H9 (cell line): ENCODE results near the gene PRR36. TPM values are rescaled to one million over a fixed set of nuclear protein-coding genes. Genes with fewer than 3 reads are reported as not detected.

Experiments used
- DNase-seq: peaks from one replicate; pipeline ENCODE4 v3.0.0-alpha.2; 2017
- H2AFZ ChIP-seq: one replicate; pipeline ENCODE4 v1.6.1; 2013; ENCODE audit warnings: mild to moderate bottlenecking, low read length, control low read depth, moderate library complexity
- H2AK5ac ChIP-seq: 2 replicates; pipeline ENCODE4 v1.6.1; 2013; ENCODE audit warnings: low read length, control low read depth, mixed read lengths; ENCODE audit not compliant: insufficient read length
- H2BK120ac ChIP-seq: one replicate; pipeline ENCODE4 v1.6.1; 2013; ENCODE audit warnings: low read depth, mild to moderate bottlenecking, low read length, control low read depth, inconsistent platforms; ENCODE audit not compliant: poor library complexity, severe bottlenecking
- H2BK12ac ChIP-seq: 2 replicates; pipeline ENCODE4 v1.6.1; 2013; ENCODE audit warnings: low read length, control low read depth, mixed read lengths, low read depth; ENCODE audit not compliant: insufficient read length
- H2BK15ac ChIP-seq: 2 replicates; pipeline ENCODE4 v1.6.1; 2013; ENCODE audit warnings: low read depth, low read length, control low read depth
- H2BK20ac ChIP-seq: one replicate; pipeline ENCODE4 v1.6.1; 2013; ENCODE audit warnings: low read depth, mild to moderate bottlenecking, low read length, control low read depth, inconsistent platforms; ENCODE audit not compliant: poor library complexity, severe bottlenecking
- H2BK5ac ChIP-seq: 2 replicates; pipeline ENCODE4 v1.6.1; 2013; ENCODE audit warnings: low read length, control low read depth, mixed read lengths; ENCODE audit not compliant: insufficient read length
- H3K14ac ChIP-seq: 2 replicates; pipeline ENCODE4 v1.6.1; 2013; ENCODE audit warnings: low read length, control low read depth; ENCODE audit not compliant: insufficient read depth
- H3K18ac ChIP-seq: 2 replicates; pipeline ENCODE4 v1.6.1; 2013; ENCODE audit warnings: low read depth, mild to moderate bottlenecking, mixed read lengths, low read length, control low read depth; ENCODE audit not compliant: insufficient read length
- H3K23ac ChIP-seq: 2 replicates; pipeline ENCODE4 v1.6.1; 2013; ENCODE audit warnings: low read length, control low read depth, mixed read lengths, low read depth; ENCODE audit not compliant: insufficient read length
- H3K23me2 ChIP-seq: 2 replicates; pipeline ENCODE4 v1.6.1; 2013; ENCODE audit warnings: low read depth, mild to moderate bottlenecking, mixed read lengths, low read length, control low read depth; ENCODE audit not compliant: insufficient read length, poor library complexity, severe bottlenecking
- H3K27ac ChIP-seq: 2 replicates; pipeline ENCODE4 v1.5.1; 2013; ENCODE audit warnings: low read length, control low read depth, mixed read lengths, low read depth; ENCODE audit not compliant: insufficient read length
- H3K27me3 ChIP-seq: 2 replicates; pipeline ENCODE4 v1.6.1; 2013; ENCODE audit warnings: low read length, control low read depth, inconsistent platforms; ENCODE audit not compliant: insufficient read depth
- H3K4ac ChIP-seq: 2 replicates; pipeline ENCODE4 v1.6.1; 2013; ENCODE audit warnings: low read depth, mild to moderate bottlenecking, control low read depth, inconsistent platforms, low read length, moderate library complexity
- H3K4me1 ChIP-seq: 2 replicates; pipeline ENCODE4 v1.6.1; 2013; ENCODE audit warnings: low read length, control low read depth, inconsistent platforms; ENCODE audit not compliant: insufficient read depth
- H3K4me2 ChIP-seq: 2 replicates; pipeline ENCODE4 v1.6.1; 2013; ENCODE audit warnings: low read length, control low read depth, mixed read lengths; ENCODE audit not compliant: insufficient read length, insufficient read depth
- H3K56ac ChIP-seq: 2 replicates; pipeline ENCODE4 v1.6.1; 2013; ENCODE audit warnings: low read depth, mild to moderate bottlenecking, mixed read lengths, low read length, control low read depth; ENCODE audit not compliant: insufficient read length
- H3K79me1 ChIP-seq: 2 replicates; pipeline ENCODE4 v1.6.1; 2013; ENCODE audit warnings: low read depth, mild to moderate bottlenecking, moderate library complexity, low read length, control low read depth, inconsistent platforms; ENCODE audit not compliant: insufficient read depth, poor library complexity, severe bottlenecking
- H3K79me2 ChIP-seq: 2 replicates; pipeline ENCODE4 v1.6.1; 2013; ENCODE audit warnings: low read length, control low read depth, inconsistent platforms; ENCODE audit not compliant: insufficient read depth
- H3K9ac ChIP-seq: 2 replicates; pipeline ENCODE4 v1.6.1; 2013; ENCODE audit warnings: low read length, control low read depth, mixed read lengths; ENCODE audit not compliant: insufficient read length; ENCODE audit errors: extremely low read depth
- H3K9me3 ChIP-seq: one replicate; pipeline ENCODE4 v1.6.1; 2013; ENCODE audit warnings: low read depth, low read length, inconsistent platforms; ENCODE audit not compliant: control insufficient read depth
- H3T11ph ChIP-seq: one replicate; pipeline ENCODE4 v1.6.1; 2013; ENCODE audit warnings: mild to moderate bottlenecking, low read length, control low read depth, inconsistent platforms
- H4K20me1 ChIP-seq: one replicate; pipeline ENCODE4 v1.6.1; 2013; ENCODE audit not compliant: control insufficient read depth, insufficient read length, insufficient read depth
- H4K5ac ChIP-seq: 2 replicates; pipeline ENCODE4 v1.6.1; 2013; ENCODE audit warnings: low read depth, mild to moderate bottlenecking, mixed read lengths, low read length, control low read depth; ENCODE audit not compliant: insufficient read length
- H4K8ac ChIP-seq: replicated peaks from 2 replicates; pipeline ENCODE4 v1.6.1; 2013; ENCODE audit warnings: low read length, control low read depth, mixed read lengths, low read depth; ENCODE audit not compliant: insufficient read length
- H4K91ac ChIP-seq: 2 replicates; pipeline ENCODE4 v1.6.1; 2013; ENCODE audit warnings: low read depth, mild to moderate bottlenecking, moderate library complexity, mixed read lengths, low read length, control low read depth; ENCODE audit not compliant: insufficient read length
- H3K27ac Mint-ChIP-seq, 3 experiments: 2 replicates in 2 of 3; 3 replicates in 1 of 3; pipeline ENCODE4 v1.8.0; 2020 to 2021; ENCODE audit warnings: mixed read lengths in 3 of 3, mild to moderate bottlenecking in 1 of 3, moderate library complexity in 1 of 3
- H3K27me3 Mint-ChIP-seq: 2 replicates; pipeline ENCODE4 v1.8.0; 2021; ENCODE audit warnings: low read depth, mild to moderate bottlenecking, moderate library complexity, mixed read lengths
- H3K36me3 Mint-ChIP-seq, 3 experiments: 2 replicates in 2 of 3; 3 replicates in 1 of 3; pipeline ENCODE4 v1.8.0; 2020 to 2021; ENCODE audit warnings: low read depth in 3 of 3, mixed read lengths in 3 of 3; ENCODE audit not compliant: insufficient read depth in 1 of 3
- H3K4me1 Mint-ChIP-seq, 2 experiments: 2 replicates each; pipeline ENCODE4 v1.8.0; 2020; ENCODE audit warnings: mixed read lengths in 2 of 2
- H3K4me3 Mint-ChIP-seq, 2 experiments: 2 replicates in 1 of 2; 3 replicates in 1 of 2; pipeline ENCODE4 v1.8.0; 2020 to 2021; ENCODE audit warnings: mild to moderate bottlenecking in 2 of 2, mixed read lengths in 2 of 2, moderate library complexity in 1 of 2
- H3K9me3 Mint-ChIP-seq, 2 experiments: 2 replicates in 1 of 2; 3 replicates in 1 of 2; pipeline ENCODE4 v1.8.0; 2020; ENCODE audit warnings: mild to moderate bottlenecking in 2 of 2, mixed read lengths in 2 of 2, moderate library complexity in 1 of 2
- WGBS: extraction: QIAGEN DNeasy Blood & Tissue Kit; methylation state at CpG from one replicate; pipeline ENCODE4 v1.1.7; 2013; ENCODE audit warnings: missing lambda C conversion rate, low lambda C conversion rate, mixed read lengths; ENCODE audit not compliant: insufficient read length; ENCODE audit errors: extremely low coverage; 5-methylcytosine and 5-hydroxymethylcytosine counted together
- total RNA-seq: library from RNA; stranded (reverse); gene quantifications from 2 replicates; pipeline ENCODE4 v1.2.1, GENCODE V29; 2021
- TF ChIP-seq, protein P1 (sequence below): fragments of 200-600 bp; sonication (generic); conservative IDR thresholded peaks from 3 replicates; pipeline ENCODE4 v1.8.0; 2021; ENCODE audit warnings: antibody characterized with exemption, mild to moderate bottlenecking

Gene PRR36
- total RNA-seq, 1 experiment from 2014 or later: 20.4 TPM

- H2AFZ ChIP-seq: no peak overlapping the region
- no peak overlapping the region for H3K18ac ChIP-seq
- DNase-seq: no peak
- no peak overlapping the region for H3K4me2 ChIP-seq
- peaks cover 7% of the 10 kb centered on the region for H3K9me3 ChIP-seq
- no peak overlapping the region for H3K4ac ChIP-seq
- Mint-ChIP-seq H3K36me3 (no peaks in the 10 kb centered on the region), H3K9me3 (peaks cover 3 to 20% of the 10 kb centered on the region in 2 experiments; a peak in 4 of 5 replicates), H3K27ac (no peak overlapping the region), H3K4me1 (peaks cover 0 to 2% of the 10 kb centered on the region in 2 experiments; a peak in 1 of 4 replicates), H3K27me3 (peaks cover 67% of the 10 kb centered on the region), H3K4me3 (no peak overlapping the region)
- no peak overlapping the region for H2BK120ac ChIP-seq
- H2AK5ac ChIP-seq: no peak overlapping the region
- H3K56ac ChIP-seq: no peak overlapping the region
- no peak overlapping the region for H3K14ac ChIP-seq
- H3K27ac ChIP-seq: no peak overlapping the region
- TF ChIP-seq, protein P1, sequence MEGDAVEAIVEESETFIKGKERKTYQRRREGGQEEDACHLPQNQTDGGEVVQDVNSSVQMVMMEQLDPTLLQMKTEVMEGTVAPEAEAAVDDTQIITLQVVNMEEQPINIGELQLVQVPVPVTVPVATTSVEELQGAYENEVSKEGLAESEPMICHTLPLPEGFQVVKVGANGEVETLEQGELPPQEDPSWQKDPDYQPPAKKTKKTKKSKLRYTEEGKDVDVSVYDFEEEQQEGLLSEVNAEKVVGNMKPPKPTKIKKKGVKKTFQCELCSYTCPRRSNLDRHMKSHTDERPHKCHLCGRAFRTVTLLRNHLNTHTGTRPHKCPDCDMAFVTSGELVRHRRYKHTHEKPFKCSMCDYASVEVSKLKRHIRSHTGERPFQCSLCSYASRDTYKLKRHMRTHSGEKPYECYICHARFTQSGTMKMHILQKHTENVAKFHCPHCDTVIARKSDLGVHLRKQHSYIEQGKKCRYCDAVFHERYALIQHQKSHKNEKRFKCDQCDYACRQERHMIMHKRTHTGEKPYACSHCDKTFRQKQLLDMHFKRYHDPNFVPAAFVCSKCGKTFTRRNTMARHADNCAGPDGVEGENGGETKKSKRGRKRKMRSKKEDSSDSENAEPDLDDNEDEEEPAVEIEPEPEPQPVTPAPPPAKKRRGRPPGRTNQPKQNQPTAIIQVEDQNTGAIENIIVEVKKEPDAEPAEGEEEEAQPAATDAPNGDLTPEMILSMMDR: no peak
- H3T11ph ChIP-seq: no peak overlapping the region
- no peaks in the 10 kb centered on the region for H3K4me1 ChIP-seq
- no peaks in the 10 kb centered on the region; the same call in 1 of the 2 replicates for H3K27me3 ChIP-seq
- H3K23me2 ChIP-seq: no peaks in the 10 kb centered on the region
- H3K9ac ChIP-seq: no peak overlapping the region
- no peaks in the 10 kb centered on the region for H4K20me1 ChIP-seq
- H4K8ac ChIP-seq: no peak overlapping the region
- H3K79me1 ChIP-seq: no peaks in the 10 kb centered on the region
- no peak overlapping the region for H2BK15ac ChIP-seq
- no peak overlapping the region for H4K5ac ChIP-seq
- no peak overlapping the region for H2BK12ac ChIP-seq
- no peak overlapping the region for H2BK5ac ChIP-seq
- H2BK20ac ChIP-seq: no peak overlapping the region
- H3K79me2 ChIP-seq: no peaks in the 10 kb centered on the region
- WGBS: no CpG with 5 or more reads among the region's 2 CpGs
- no peak overlapping the region for H4K91ac ChIP-seq
- no peak overlapping the region for H3K23ac ChIP-seq
These were observed 55.4 kb downstream of the PRR36 start for GRCh38 chr19:7818806-7819205.

Other genes starting within 250 kb of the PRR36 start
- 48.0 and 50.6 TPM in 2 replicates for gene XAB2, start 244.8 kb downstream of the PRR36 start, total RNA-seq
- 129 and 143 TPM in 2 replicates for gene PET100, start 244.6 kb downstream of the PRR36 start, total RNA-seq
- not detected in 2 replicates for gene PCP2, start 240.7 kb downstream of the PRR36 start, total RNA-seq
- gene STXBP2, start 237.3 kb downstream of the PRR36 start, total RNA-seq: 80.3 and 92.5 TPM in 2 replicates
- gene RETN, start 205.3 kb downstream of the PRR36 start, total RNA-seq: not detected in 2 replicates
- gene MCEMP1, start 197.3 kb downstream of the PRR36 start, total RNA-seq: 0.13 TPM in 1 of 2 replicates, not detected in the other
- gene TRAPPC5, start 193.6 kb downstream of the PRR36 start, total RNA-seq: 77.4 and 87.8 TPM in 2 replicates
- not detected in 2 replicates for gene FCER2, start 172.3 kb downstream of the PRR36 start, total RNA-seq
- gene CLEC4G, start 142.3 kb downstream of the PRR36 start, total RNA-seq: 0.26 TPM in 1 of 2 replicates, not detected in the other
- not detected in 2 replicates for gene CD209, start 126.9 kb downstream of the PRR36 start, total RNA-seq
- gene CLEC4M, start 111.1 kb downstream of the PRR36 start, total RNA-seq: not detected in 2 replicates
- gene EVI5L, start 44.2 kb downstream of the PRR36 start, total RNA-seq: 7.1 and 7.8 TPM in 2 replicates
- gene LRRC8E, start 14.1 kb upstream of the PRR36 start, total RNA-seq: 4.6 and 4.8 TPM in 2 replicates
- 47.2 and 48.1 TPM in 2 replicates for gene MAP2K7, start 29.5 kb upstream of the PRR36 start, total RNA-seq
- gene TGFBR3L, start 40.4 kb upstream of the PRR36 start, total RNA-seq: 5.5 and 6.5 TPM in 2 replicates
- gene SNAPC2, start 45.9 kb upstream of the PRR36 start, total RNA-seq: 17.1 and 17.8 TPM in 2 replicates
- gene CTXN1, start 51.7 kb upstream of the PRR36 start, total RNA-seq: 22.7 and 24.5 TPM in 2 replicates
- gene TIMM44, start 69.3 kb upstream of the PRR36 start, total RNA-seq: 114 and 122 TPM in 2 replicates
- 147 and 149 TPM in 2 replicates for gene ELAVL1, start 131.3 kb upstream of the PRR36 start, total RNA-seq
- not detected in 2 replicates for gene CCL25, start 178.4 kb upstream of the PRR36 start, total RNA-seq